ENCODE results near the gene PPP1R18.
"Not testable (repeated sequence)": the region's sequence is repeated elsewhere in the genome, so short reads cannot be mapped to it uniquely, and the experiment has no call there.

The PPP1R18 gene

DNA sequence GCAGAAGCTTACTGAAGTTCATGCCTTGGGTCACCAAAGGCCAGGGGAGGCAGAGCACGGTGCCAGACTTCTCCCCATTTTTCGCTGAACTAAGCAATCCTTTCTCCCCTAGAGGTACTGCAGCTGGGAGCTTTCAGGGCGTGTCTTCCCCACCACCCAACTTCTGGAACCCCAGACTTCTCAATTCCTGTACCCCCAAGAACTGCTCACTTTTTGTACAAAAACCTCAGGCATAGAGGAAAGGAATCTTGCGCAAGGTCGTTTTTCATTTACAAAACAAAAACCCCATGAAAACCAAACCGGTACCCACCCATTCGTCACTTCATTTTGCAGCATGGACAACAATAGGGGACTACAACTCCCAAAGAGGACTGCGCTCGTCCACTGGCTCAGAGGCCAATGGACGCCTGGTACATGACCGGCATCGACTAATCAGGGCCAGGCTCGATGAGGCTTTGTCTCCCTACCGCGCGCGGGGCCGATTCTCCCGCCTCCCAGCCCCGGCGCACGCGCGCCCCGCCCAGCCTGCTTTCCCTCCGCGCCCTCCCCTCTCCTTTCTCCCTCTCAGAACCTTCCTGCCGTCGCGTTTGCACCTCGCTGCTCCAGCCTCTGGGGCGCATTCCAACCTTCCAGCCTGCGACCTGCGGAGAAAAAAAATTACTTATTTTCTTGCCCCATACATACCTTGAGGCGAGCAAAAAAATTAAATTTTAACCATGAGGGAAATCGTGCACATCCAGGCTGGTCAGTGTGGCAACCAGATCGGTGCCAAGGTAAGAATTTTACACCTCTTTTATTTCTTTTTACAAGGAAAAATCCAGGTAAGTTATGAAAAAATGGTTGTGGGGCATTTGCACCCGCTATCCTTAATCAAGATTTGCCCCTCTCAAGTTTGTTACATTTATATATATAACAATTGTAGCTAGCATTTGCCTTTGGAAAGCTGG, 33.6 kb upstream of the PPP1R18 start, which contains the start of gene TUBB:
Gene TUBB (plus strand): TSS at position 562 of the 947 bp plus-strand sequence. CDS start 155 bp downstream, at position 717.
- DNase-seq: peak; percentile 99

DNA sequence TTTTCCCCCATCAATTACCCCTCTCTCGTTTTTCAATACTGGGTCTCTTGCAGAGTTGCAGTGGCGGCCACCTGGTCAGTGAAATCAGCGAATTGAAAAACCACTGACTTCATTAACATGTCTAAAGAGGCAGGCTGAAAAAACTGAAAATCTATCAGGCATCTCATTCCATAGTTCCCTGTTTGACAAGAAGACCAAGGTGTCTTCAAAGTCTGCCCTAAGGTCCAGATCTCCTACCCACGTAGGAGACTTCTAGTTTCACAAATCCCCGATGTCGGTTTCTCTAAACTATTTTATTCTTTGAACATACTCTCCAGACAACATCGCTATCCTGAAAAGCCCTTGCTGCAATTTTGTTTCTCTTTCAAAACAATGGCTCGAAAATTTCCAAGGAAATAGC, 32.9 kb upstream of the PPP1R18 start:
- no peak for DNase-seq

DNA sequence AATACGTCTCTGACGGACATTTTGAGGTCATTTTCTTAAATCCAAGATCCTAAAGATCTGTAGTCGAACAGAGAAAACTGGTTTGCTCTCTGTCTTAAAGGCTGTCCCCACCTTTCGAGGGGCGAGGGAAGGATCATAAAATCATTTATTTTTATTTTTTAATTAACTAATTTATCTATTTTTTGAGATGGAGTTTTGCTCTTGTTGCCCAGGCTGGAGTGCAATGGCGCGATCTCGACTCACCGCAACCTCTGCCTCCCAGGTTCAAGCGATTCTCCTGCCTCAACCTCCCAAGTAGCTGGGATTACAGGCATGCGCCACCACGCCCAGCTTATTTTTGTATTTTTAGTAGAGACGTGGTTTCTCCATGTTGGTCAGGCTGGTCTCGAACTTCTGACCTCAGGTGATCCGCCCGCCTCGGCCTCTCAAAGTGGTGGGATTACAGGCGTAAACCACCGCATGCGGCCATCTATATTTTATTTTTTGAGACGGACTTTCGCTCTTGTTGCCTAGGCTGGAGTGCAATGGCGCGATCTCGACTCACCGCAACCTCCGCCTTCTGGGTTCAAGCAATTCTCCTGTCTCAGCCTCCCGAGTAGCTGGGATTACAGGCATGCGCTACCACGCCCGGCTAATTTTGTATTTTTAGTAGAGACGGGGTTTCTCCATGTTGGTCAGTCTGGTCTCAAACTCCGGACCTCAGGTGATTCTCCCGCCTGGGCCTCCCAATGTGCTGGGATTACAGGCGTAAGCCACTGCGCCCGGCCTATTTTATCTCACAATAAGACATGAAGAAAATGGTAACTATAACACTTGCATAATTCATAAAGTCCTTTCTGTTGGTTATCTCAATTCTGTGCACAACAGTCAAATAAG, 31.6 kb upstream of the PPP1R18 start:
- not testable (repeated sequence) for DNase-seq

DNA sequence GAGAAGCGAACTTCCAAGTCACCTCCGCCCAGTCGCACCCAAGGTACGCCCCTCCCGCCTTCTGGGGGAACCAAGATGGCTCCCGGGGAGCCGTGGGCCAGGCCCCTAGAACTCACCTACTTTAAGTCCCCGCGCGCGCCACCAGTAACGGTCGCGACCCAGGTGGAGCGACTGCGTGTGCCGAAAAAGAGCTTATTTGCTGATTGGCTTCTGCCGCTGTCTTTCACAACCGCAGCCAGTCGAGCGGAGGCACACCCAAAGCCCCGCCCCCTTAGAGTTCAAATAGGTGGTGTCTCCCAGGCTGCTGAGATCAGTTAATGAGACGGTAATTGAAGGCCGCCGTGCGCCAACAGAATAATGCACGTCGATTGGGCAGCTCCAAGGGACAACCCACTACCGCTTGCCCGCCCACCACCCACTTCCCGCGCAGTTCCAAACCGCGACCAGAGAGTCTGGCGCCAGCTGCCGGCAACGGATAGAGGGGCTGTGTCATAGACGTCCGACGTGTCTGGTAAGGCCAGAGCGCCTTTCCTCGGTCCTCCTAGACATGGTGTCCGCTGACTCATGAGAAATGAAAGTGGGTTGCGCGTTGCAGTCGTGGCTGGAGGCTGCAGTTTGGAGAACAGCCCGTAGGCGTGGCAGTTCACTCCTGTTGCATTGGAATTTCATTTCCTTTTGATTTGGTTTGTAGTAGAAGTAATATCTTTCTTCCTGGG, 30.8 kb upstream of the PPP1R18 start, which contains the start of gene MDC1:
Gene MDC1 (minus strand): TSS at position 153 of the 716 bp plus-strand sequence. CDS start 2,106 bp downstream, outside the sequence.
- DNase-seq: peak; percentile 100

DNA sequence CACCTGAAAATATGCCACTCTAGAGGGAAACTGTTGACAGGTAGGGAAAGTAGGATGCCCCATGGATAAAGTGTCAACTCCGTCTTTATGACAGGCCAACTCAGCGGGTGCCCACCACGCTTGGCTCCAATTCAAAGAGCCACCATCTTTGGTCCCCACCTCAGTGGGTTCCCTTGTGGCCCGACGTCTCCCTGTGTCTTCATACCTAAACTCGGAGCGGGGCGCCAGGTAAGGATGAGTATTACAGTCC, 30.4 kb upstream of the PPP1R18 start:
- no peak for DNase-seq

DNA sequence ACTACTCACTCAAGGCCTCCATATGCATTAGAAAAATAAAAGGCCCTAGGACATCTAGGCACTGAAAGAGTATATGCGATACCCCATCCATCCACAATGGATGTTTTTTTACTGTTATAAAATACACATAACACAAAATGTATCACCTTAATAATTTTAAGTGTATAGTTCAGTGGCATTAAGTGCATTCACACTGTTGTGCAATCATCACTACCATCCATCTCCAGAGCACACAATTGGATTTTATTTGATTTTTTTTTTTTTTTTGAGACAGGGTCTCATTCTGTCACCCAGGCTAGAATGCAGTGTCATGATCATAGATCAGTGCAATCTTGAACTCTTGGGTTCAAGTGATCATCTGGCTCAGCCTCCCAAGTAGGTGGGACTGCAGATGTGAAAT, 27.8 kb upstream of the PPP1R18 start:
- no peak for DNase-seq

DNA sequence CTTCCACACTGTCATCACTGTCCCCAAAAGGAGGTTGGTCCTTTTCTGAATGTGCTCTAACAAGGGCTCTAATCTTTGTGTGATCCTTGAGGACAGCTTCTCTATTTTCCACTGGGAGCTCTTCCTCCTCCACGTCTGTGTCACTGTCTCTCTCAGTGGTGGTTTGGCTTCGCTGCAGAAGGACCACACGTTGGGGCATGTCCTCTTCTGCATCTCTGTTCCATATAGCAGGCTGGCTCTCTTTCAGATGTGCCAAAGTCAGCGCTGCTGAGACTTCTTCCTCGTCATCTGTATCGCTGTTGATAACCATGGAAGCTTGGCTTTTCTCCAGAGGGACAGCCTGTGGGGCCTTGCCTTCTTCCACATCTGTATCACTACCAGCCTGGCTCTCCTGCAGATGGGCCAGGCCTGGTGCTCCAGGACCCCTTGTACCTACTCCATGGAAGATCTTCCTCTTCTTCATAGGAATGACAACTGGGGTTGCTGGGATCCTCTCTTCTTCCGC, 26.0 kb upstream of the PPP1R18 start:
- DNase-seq: no peak

DNA sequence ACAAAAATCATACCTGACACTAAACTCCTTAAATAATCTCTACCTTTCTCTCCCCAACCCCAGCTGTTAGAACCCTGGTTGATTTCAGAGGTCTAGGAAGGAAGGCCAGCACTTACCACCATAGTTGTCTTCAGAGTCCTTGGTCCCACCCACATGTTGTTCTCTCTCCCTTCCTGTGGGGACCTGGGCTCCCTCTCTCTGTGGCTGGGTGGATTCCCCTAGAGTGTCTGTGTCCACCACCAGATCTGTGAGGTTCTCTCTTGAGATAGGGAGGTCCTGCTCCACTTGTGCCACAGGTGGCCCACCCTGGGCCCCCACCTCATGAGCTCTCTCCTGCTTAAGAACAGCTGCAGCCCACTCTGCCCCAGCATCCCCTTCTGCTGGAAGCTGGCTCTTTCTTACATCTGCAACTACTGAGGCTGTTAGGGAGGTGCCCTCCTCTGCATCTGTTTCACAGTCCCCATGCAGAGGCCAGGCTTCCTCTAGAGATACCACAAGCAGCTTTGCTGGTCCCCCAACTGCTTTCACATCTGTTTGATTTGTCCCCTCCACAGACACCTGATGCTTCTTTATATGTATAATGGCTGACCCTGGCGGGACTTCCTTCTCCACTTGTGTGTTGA, 25.4 kb upstream of the PPP1R18 start:
- no peak for DNase-seq

DNA sequence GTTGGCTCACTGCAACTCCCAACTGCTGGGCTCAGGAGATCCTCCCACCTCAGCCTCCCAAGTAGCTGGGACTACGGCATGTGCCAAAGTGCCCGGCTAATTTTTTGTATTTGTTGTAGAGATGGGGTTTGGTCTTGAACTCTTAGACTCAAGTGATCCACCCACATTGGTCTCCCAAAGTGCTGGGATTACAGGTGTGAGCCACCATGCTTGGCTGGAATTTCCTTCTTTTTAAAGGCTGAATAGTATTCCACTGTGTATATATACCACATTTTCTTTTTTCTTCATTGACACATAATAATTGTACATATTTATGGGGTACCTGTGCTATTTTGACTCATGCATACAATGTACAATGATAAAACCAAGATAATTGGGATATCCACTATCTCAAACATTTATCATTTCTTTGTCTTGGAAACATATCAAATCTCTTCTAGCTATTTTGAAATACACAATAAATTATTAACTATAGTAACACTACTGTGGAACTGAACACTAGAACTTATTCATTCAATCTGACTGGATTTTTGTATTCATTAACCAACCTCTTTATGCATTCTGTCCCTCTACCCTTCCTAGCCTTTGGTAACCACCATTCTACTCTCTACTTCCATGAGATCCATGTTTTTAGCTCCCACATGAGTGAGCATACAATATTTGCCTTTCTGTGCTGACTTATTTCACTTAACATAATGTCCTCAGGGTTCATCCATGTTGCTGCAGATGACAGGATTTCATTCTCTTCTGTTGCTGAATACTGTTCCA, 22.8 kb upstream of the PPP1R18 start:
- no peak for DNase-seq

DNA sequence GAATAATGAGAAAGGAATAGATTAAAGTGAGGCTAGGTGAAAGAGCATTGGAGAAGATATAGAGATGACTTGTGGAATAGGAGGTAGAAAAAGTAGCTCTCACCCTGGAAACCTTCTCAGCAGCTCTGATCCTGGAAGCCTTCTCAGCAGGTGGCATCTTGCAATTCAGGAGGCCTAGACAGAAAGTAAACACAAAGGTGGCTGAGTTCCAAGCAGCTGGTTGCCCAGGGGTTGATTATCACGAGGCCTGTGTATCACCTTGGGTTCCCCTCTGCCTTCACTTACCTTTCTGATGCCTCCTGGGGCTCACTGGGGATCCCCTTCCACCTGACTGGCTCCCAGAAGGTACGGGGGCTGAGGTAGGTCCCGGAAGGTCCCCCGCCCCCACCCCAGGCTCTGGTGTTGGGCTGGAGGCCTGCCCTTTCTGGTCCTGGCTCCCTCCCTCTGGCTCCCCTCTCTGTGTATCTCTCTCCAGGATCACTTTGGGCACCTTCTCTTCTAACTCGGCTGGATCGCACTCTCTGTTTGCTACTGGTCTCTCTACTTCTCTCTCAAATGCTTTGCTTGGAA, 20.9 kb upstream of the PPP1R18 start:
- no peak for DNase-seq

DNA sequence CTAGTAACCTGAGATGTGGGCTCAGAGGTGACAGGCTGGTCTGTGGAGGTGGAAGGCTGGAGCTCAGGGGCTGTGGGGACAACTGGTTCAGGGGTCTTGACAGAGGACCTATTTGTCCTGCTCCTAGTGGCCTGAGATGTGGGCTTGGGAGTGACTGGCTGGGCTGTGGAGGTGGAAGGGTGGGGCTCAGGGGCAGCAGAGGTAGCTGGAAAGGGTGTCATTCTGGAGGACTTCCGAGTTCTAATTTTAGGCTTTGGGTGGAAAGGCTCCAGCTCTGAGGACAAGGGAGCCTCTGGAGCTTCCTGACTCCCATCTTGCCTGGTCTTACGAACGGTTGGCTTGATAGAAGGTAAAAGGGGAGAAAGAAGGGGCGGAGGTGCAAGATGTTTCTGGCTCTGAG, 19.2 kb upstream of the PPP1R18 start:
- DNase-seq: no peak

DNA sequence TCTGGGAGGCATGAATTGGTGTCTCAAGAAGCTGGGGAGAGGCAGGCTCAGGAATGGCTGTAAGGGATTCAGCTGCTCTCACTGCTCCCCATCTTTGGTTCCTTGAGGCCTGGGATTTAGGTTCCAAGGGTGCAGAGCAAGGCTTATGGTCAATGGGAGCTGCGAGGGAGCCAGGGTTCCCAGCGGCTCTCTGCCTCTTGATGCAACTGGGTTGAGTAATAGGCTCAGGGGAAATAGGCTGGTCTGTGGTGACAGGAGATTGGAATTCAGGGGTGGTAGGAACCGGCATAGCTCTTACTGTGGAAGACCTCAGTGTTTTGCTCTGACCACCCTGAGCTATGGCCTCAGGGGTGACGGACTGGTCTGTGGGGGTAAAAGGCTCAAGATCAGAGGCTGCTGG, 17.4 kb upstream of the PPP1R18 start:
- DNase-seq: no peak

DNA sequence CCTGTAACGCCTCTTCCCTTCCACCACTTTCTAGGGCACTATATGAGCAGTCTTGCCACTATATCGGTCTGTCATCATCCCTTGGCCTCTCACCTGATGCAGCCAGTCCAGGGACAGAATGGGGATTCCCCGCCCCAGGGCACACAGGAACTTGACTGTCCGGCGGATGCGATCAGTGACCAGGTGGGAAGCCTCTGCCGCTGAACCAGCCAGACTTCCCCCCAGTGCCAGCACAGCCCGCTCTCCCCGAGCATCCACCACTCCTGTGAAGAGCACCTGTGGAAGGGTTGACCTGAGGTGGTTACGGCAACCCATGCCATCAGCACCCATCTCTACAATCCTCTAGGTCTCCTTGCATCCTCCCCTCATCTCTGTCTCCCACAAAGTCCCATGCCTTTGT, 16.6 kb upstream of the PPP1R18 start:
- no peak for DNase-seq

DNA sequence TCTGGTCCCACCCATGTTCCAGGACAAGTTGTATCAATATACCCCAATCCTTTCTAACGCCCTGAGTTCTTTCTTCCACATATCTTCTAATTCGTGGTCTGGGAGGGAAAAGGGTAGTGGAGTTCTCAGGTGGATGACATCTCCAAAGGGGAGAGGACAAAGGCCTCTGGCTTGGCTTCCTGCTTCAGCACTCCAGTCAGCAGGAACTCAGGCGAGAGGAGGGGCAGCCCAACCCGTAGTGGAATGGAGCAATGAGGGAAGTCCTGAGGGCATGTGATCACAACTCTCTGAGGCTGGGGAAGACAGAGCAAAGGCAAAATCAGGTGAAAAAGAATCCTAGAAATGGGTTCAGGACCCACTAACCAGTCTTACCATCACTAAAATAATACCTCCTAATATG, 13.9 kb upstream of the PPP1R18 start:
- no peak for DNase-seq

DNA sequence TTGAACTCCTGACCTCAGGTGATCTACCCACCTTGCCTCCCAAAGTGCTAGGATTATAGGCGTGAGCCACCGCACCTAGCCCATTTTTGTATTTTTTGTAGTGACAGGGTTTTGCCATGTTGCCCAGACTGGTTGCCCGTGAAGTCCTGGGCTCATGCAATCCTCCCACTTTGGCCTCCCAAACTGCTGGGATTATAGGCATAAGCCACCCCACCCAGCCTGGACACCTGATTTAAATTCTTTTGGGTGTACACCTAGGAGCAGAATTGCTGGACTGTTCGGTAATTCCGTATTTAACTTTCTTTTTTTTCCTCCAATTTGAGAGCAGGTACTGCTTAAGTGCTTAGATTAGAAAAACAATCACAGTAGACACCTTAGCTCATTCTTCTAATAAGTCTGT, 10.0 kb upstream of the PPP1R18 start:
- DNase-seq: no peak

DNA sequence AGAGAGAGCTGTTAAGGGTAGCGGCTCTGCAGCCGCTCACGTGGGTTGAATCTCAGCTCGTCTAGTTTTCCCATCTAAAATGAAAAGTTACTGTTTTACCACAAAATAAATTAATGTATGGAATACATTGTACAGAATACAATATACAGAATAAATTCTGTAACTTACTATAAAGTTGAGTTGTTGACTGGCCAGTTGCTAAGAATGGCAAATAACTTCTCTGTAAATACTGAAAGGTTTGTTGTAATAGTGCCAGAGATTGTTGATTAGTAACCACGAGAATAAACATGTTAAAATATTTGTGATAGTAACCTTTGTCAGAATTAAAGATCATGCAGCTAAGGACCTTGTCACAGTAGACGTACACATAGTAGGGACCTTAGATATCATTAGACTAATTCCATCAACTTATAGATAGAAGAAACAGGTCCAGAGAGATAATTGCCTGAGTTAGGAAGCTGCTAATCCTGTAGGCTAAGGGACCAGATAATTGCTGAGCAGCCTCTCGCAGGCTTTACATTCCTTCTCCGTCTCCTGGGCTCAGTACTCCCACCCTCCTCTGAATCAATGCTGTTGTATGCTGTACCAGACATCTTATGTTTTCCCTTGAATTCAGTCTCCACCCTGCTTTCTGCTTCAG, 4.9 kb upstream of the PPP1R18 start:
- DNase-seq: no peak

DNA sequence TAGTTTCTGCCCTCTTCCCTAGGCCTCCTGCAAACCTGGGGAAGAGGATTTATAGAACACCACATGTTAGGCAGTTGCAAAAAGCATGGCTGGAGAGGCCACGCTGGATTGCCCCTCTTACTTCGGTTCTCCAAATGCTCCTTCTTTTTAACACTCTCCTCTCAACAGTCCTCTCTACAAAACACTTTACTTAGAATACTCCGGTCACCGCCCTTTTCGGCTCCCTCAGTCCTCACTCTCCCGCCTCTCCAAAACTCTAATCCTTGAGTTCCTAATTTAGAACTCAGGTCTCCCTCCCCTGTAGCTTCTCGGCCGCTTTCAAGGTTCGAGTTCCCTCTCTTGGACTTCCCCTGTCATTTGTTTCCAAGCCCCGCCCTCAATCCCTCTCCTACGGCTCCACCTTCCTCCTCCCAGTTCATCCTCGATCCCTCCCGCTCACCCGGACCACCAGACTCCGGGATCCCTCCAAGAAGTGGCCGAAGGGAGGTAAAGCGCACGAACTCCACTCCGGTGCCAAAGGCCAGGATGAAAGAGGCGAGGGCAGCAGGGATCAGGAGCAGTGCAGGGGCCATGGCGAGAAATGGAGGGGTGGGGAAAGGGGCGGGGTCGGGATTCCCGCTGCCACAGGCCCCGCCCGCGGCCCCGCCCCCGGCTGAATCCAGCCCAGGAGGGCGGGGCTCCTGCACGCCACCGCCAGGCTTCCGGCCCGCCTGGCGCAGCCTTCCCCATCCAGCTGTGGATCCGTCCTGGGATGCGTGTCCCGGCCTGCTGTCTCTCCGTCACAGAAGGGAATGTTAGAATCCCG, 4.2 kb upstream of the PPP1R18 start, which contains the start of gene NRM:
Gene NRM (minus strand): TSS at position 582 of the 805 bp plus-strand sequence. CDS start 10 bp downstream, at position 572.
- DNase-seq: peak; percentile 91

DNA sequence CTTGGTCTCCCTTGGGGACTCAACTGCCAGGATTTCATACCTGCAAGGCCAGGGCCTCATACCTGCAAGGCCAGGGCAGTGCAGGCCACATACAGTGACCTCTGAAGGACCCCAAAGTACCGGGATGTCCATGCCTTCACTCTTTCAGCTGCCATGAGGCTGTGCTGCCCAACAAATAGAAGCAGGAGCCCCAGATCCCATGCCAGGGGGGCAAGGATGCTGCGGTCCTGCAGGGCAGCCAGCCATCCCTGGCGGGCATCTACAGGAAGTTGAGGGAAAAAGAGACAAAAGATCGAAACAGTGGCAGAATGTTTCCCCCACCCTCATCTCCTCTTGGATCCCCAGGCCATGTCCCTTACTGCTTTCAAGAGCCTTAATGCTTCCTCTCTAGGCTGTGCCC, 3.5 kb upstream of the PPP1R18 start:
- no peak for DNase-seq

DNA sequence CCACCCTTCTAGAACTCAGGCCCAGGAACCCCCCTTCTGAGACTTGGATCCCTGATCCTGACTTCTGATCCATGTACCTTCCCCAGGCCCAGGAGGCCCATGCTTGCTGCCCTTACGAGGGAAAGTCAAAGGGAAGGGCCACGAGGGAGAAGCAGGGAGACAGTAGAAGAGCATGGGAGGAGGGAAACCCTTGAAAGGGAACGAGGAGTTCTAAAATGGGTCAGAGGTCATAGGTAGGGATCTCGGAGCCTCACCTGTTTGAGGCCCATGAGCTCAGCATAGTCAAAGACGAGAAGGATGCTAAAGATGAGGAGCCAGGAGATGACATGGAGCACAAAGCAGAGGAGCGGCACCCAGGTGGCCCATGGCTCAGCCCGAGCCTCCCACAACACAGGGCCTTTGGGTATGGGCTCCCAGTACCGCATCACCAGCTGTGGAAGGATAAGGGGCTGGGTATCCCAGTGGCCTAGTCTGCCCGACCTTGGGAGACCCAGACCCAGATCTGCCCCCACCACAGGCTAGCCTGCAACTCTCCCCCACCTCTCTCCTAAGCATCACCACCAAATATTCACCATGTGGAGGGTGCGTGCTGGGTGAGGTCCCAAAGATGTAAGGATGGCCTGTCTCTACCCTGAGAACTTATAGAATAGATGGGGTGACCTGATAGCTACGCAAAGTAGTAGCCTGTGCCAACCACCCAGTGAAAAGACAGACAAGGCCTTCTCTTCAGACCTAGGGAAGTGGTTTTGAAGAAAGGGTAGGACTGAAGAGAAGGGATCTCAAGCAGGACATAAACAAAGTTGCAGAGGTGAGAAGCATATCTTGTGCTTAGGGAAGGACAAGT, 2.8 kb upstream of the PPP1R18 start:
- no peak for DNase-seq
